Measurements from ENCODE around the gene STXBP6.

Gene STXBP6

GRCh38 chr14:25034803-25035681 lies 14.9 kb downstream of the STXBP6 start:
- H3K4me1 ChIP-seq (ENCODE audit: control insufficient read depth, insufficient read depth, low read length): peaks cover 25% of the 10 kb centered on the region
- no peak overlapping the region for H3K9ac ChIP-seq (ENCODE audit: low read length)
- no peak overlapping the region for H3K4me3 ChIP-seq (ENCODE audit: low read length)
- no peaks in the 10 kb centered on the region for H3K27me3 ChIP-seq (ENCODE audit: control insufficient read depth, insufficient read depth, low read length)
- no peaks in the 10 kb centered on the region for H3K36me3 ChIP-seq (ENCODE audit: control insufficient read depth, insufficient read depth, low read length)
- H3K9me3 ChIP-seq (ENCODE audit: control insufficient read depth, low read length): no peaks in the 10 kb centered on the region

GRCh38 chr14:25033358-25033757 lies 16.6 kb downstream of the STXBP6 start:
- Histone ChIP-seq H3K36me3 (ENCODE audit: control insufficient read depth, insufficient read depth, low read length) (no peaks in the 10 kb centered on the region), H3K27me3 (ENCODE audit: control insufficient read depth, insufficient read depth, low read length) (no peaks in the 10 kb centered on the region), H3K4me3 (ENCODE audit: low read length) (no peak overlapping the region), H3K4me1 (ENCODE audit: control insufficient read depth, insufficient read depth, low read length) (peaks cover 20% of the 10 kb centered on the region), H3K9me3 (ENCODE audit: control insufficient read depth, low read length) (no peaks in the 10 kb centered on the region), H3K9ac (ENCODE audit: low read length) (no peak overlapping the region)

GRCh38 chr14:25032092-25032784 lies 17.7 kb downstream of the STXBP6 start:
- Histone ChIP-seq H3K4me3 (ENCODE audit: low read length) (no peak overlapping the region), H3K4me1 (ENCODE audit: control insufficient read depth, insufficient read depth, low read length) (peaks cover 17% of the 10 kb centered on the region), H3K9ac (ENCODE audit: low read length) (no peak overlapping the region), H3K36me3 (ENCODE audit: control insufficient read depth, insufficient read depth, low read length) (no peaks in the 10 kb centered on the region), H3K9me3 (ENCODE audit: control insufficient read depth, low read length) (no peaks in the 10 kb centered on the region), H3K27me3 (ENCODE audit: control insufficient read depth, insufficient read depth, low read length) (no peaks in the 10 kb centered on the region)

- Histone ChIP-seq H3K9me3 (ENCODE audit: control insufficient read depth, low read length) (no peaks in the 10 kb centered on the region), H3K36me3 (ENCODE audit: control insufficient read depth, insufficient read depth, low read length) (no peaks in the 10 kb centered on the region), H3K9ac (ENCODE audit: low read length) (no peak overlapping the region), H3K4me1 (ENCODE audit: control insufficient read depth, insufficient read depth, low read length) (peaks cover 7% of the 10 kb centered on the region), H3K4me3 (ENCODE audit: low read length) (no peak overlapping the region), H3K27me3 (ENCODE audit: control insufficient read depth, insufficient read depth, low read length) (no peaks in the 10 kb centered on the region)
Observed at GRCh38 chr14:25026476-25027137, 23.3 kb downstream of the STXBP6 start.

GRCh38 chr14:25019892-25020291 lies 30.1 kb downstream of the STXBP6 start:
- Histone ChIP-seq H3K9ac (ENCODE audit: low read length) (no peak overlapping the region), H3K4me1 (ENCODE audit: control insufficient read depth, insufficient read depth, low read length) (no peaks in the 10 kb centered on the region), H3K36me3 (ENCODE audit: control insufficient read depth, insufficient read depth, low read length) (no peaks in the 10 kb centered on the region), H3K4me3 (ENCODE audit: low read length) (no peak overlapping the region), H3K9me3 (ENCODE audit: control insufficient read depth, low read length) (no peaks in the 10 kb centered on the region), H3K27me3 (ENCODE audit: control insufficient read depth, insufficient read depth, low read length) (no peaks in the 10 kb centered on the region)

- Histone ChIP-seq H3K27me3 (ENCODE audit: control insufficient read depth, insufficient read depth, low read length) (no peaks in the 10 kb centered on the region), H3K9ac (ENCODE audit: low read length) (no peak overlapping the region), H3K4me1 (ENCODE audit: control insufficient read depth, insufficient read depth, low read length) (no peaks in the 10 kb centered on the region), H3K4me3 (ENCODE audit: low read length) (no peak overlapping the region), H3K36me3 (ENCODE audit: control insufficient read depth, insufficient read depth, low read length) (no peaks in the 10 kb centered on the region), H3K9me3 (ENCODE audit: control insufficient read depth, low read length) (no peaks in the 10 kb centered on the region)
Observed at GRCh38 chr14:25017562-25017961, 32.4 kb downstream of the STXBP6 start.

- Histone ChIP-seq H3K4me1 (ENCODE audit: control insufficient read depth, insufficient read depth, low read length) (no peaks in the 10 kb centered on the region), H3K9ac (ENCODE audit: low read length) (no peak overlapping the region), H3K9me3 (ENCODE audit: control insufficient read depth, low read length) (no peaks in the 10 kb centered on the region), H3K4me3 (ENCODE audit: low read length) (no peak overlapping the region), H3K36me3 (ENCODE audit: control insufficient read depth, insufficient read depth, low read length) (no peaks in the 10 kb centered on the region), H3K27me3 (ENCODE audit: control insufficient read depth, insufficient read depth, low read length) (no peaks in the 10 kb centered on the region)
Observed at GRCh38 chr14:25015761-25016160, 34.2 kb downstream of the STXBP6 start.

- Histone ChIP-seq H3K36me3 (ENCODE audit: control insufficient read depth, insufficient read depth, low read length) (no peaks in the 10 kb centered on the region), H3K4me3 (ENCODE audit: low read length) (no peak overlapping the region)
Observed at GRCh38 chr14:25014440-25014839, 35.5 kb downstream of the STXBP6 start.

GRCh38 chr14:25011095-25011494 lies 38.9 kb downstream of the STXBP6 start:
- H3K4me1 ChIP-seq (ENCODE audit: control insufficient read depth, insufficient read depth, low read length): peaks cover 22% of the 10 kb centered on the region
- no peak overlapping the region for H3K9ac ChIP-seq (ENCODE audit: low read length)
- no peaks in the 10 kb centered on the region for H3K27me3 ChIP-seq (ENCODE audit: control insufficient read depth, insufficient read depth, low read length)
- no peak overlapping the region for H3K4me3 ChIP-seq (ENCODE audit: low read length)
- no peaks in the 10 kb centered on the region for H3K36me3 ChIP-seq (ENCODE audit: control insufficient read depth, insufficient read depth, low read length)
- no peaks in the 10 kb centered on the region for H3K9me3 ChIP-seq (ENCODE audit: control insufficient read depth, low read length)

More at GRCh38 chr14:25014440-25014839, 35.5 kb downstream of the STXBP6 start:
- H3K27me3 ChIP-seq (ENCODE audit: control insufficient read depth, insufficient read depth, low read length): no peaks in the 10 kb centered on the region
- H3K9ac ChIP-seq (ENCODE audit: low read length): no peak overlapping the region
- peaks cover 7% of the 10 kb centered on the region for H3K4me1 ChIP-seq (ENCODE audit: control insufficient read depth, insufficient read depth, low read length)
- no peaks in the 10 kb centered on the region for H3K9me3 ChIP-seq (ENCODE audit: control insufficient read depth, low read length)

- H3K4me3 ChIP-seq (ENCODE audit: low read length): no peak overlapping the region
- no peaks in the 10 kb centered on the region for H3K36me3 ChIP-seq (ENCODE audit: control insufficient read depth, insufficient read depth, low read length)
- H3K9me3 ChIP-seq (ENCODE audit: control insufficient read depth, low read length): no peaks in the 10 kb centered on the region
- H3K27me3 ChIP-seq (ENCODE audit: control insufficient read depth, insufficient read depth, low read length): no peaks in the 10 kb centered on the region
- peaks cover 22% of the 10 kb centered on the region for H3K4me1 ChIP-seq (ENCODE audit: control insufficient read depth, insufficient read depth, low read length)
- no peak overlapping the region for H3K9ac ChIP-seq (ENCODE audit: low read length)
Observed at GRCh38 chr14:25010471-25010870, 39.5 kb downstream of the STXBP6 start.

- Histone ChIP-seq H3K4me1 (ENCODE audit: control insufficient read depth, insufficient read depth, low read length) (peaks cover 22% of the 10 kb centered on the region), H3K9me3 (ENCODE audit: control insufficient read depth, low read length) (no peaks in the 10 kb centered on the region), H3K4me3 (ENCODE audit: low read length) (no peak overlapping the region)
Observed at GRCh38 chr14:25009891-25010290, 40.1 kb downstream of the STXBP6 start.

GRCh38 chr14:25007832-25008231 lies 42.1 kb downstream of the STXBP6 start:
- Histone ChIP-seq H3K4me3 (ENCODE audit: low read length) (no peak overlapping the region), H3K4me1 (ENCODE audit: control insufficient read depth, insufficient read depth, low read length) (peaks cover 22% of the 10 kb centered on the region), H3K9me3 (ENCODE audit: control insufficient read depth, low read length) (no peaks in the 10 kb centered on the region), H3K9ac (ENCODE audit: low read length) (no peak overlapping the region), H3K36me3 (ENCODE audit: control insufficient read depth, insufficient read depth, low read length) (no peaks in the 10 kb centered on the region), H3K27me3 (ENCODE audit: control insufficient read depth, insufficient read depth, low read length) (no peaks in the 10 kb centered on the region)

More at GRCh38 chr14:25009891-25010290, 40.1 kb downstream of the STXBP6 start:
- Histone ChIP-seq H3K9ac (ENCODE audit: low read length) (no peak overlapping the region), H3K27me3 (ENCODE audit: control insufficient read depth, insufficient read depth, low read length) (no peaks in the 10 kb centered on the region), H3K36me3 (ENCODE audit: control insufficient read depth, insufficient read depth, low read length) (no peaks in the 10 kb centered on the region)

Data from mucosa of stomach (tissue), 1 donor.